Neural crest cell (in vitro differentiated cells): ENCODE results near the gene DNAJC18. TPM values are rescaled to one million over a fixed set of nuclear protein-coding genes. Genes with fewer than 3 reads are reported as not detected.
"Not testable (repeated sequence)": the region's sequence is repeated elsewhere in the genome, so short reads cannot be mapped to it uniquely, and the experiment has no call there.

Experiments used
- DNase-seq: peaks from one replicate; pipeline ENCODE4 v3.0.0; 2021; ENCODE audit warnings: low read depth, mixed read lengths, low spot score
- H3K27ac Mint-ChIP-seq: one replicate; pipeline ENCODE4 v1.8.0; 2021; ENCODE audit warnings: mild to moderate bottlenecking, mixed read lengths; ENCODE audit not compliant: unreplicated experiment
- H3K27me3 Mint-ChIP-seq: 2 replicates; pipeline ENCODE4 v1.8.0; 2021; ENCODE audit warnings: low read depth, mild to moderate bottlenecking, mixed read lengths
- H3K36me3 Mint-ChIP-seq: 2 replicates; pipeline ENCODE4 v1.8.0; 2021; ENCODE audit warnings: low read depth, mild to moderate bottlenecking, mixed read lengths
- H3K4me1 Mint-ChIP-seq: 2 replicates; pipeline ENCODE4 v1.8.0; 2021; ENCODE audit warnings: mixed read lengths
- H3K4me3 Mint-ChIP-seq: one replicate; pipeline ENCODE4 v1.8.0; 2021; ENCODE audit warnings: mild to moderate bottlenecking, mixed read lengths
- H3K9me3 Mint-ChIP-seq: 2 replicates; pipeline ENCODE4 v1.8.0; 2021; ENCODE audit warnings: mixed read lengths
- CTCF ChIP-seq: fragments of 200-600 bp; sonication (generic); conservative IDR thresholded peaks from 2 replicates; pipeline ENCODE4 v1.5.0; 2021; ENCODE audit warnings: antibody characterized with exemption, mild to moderate bottlenecking
- total RNA-seq: library from RNA; stranded (reverse); gene quantifications from 2 replicates; pipeline ENCODE4 v1.2.1, GENCODE V29; 2021

Gene DNAJC18
- total RNA-seq, 1 donor from 2014 or later = 27.9 TPM

DNA sequence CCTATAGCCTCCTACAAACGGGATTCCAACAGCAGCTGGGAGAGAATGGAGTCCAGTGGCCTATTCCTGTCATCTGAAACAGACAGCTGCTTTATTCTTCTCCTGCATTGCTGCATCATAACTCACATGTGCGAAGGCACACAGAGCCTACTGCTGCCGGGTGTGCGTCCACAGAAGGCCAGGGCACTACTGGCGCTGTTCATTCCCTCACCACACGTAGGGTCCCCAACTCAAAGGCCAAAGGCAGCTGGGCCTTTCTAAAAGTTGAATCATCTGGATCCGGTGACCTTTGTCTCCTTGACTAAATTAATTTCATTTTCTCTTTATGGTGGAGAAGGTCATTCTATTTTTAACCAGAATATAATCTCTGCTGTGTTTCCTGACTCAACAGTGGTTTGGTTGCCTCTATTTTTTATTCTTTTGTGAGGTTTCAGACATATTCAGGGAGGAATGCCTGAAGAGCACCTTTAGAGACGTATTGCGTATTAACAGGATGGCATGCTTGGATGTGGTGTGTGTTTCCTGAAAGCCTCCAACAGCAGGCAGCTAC lies 24.7 kb downstream of the DNAJC18 start:
- no peak for TF ChIP-seq CTCF
- no peaks in the 10 kb centered on the region for H3K4me1 Mint-ChIP-seq
- peaks cover 6% of the 10 kb centered on the region for H3K36me3 Mint-ChIP-seq
- H3K4me3 Mint-ChIP-seq = no peak overlapping the region
- H3K27me3 Mint-ChIP-seq = no peaks in the 10 kb centered on the region
- H3K9me3 Mint-ChIP-seq = no peaks in the 10 kb centered on the region
- no peak for DNase-seq
- H3K27ac Mint-ChIP-seq = no peak overlapping the region

GRCh38 chr5:139413963-139414362 lies 25.4 kb downstream of the DNAJC18 start:
- H3K9me3 Mint-ChIP-seq = no peaks in the 10 kb centered on the region
- H3K4me3 Mint-ChIP-seq = no peak overlapping the region
- no peaks in the 10 kb centered on the region for H3K27me3 Mint-ChIP-seq
- TF ChIP-seq CTCF = no peak
- no peaks in the 10 kb centered on the region for H3K4me1 Mint-ChIP-seq
- H3K36me3 Mint-ChIP-seq = peaks cover 4% of the 10 kb centered on the region
- no peak for DNase-seq
- no peak overlapping the region for H3K27ac Mint-ChIP-seq

DNA sequence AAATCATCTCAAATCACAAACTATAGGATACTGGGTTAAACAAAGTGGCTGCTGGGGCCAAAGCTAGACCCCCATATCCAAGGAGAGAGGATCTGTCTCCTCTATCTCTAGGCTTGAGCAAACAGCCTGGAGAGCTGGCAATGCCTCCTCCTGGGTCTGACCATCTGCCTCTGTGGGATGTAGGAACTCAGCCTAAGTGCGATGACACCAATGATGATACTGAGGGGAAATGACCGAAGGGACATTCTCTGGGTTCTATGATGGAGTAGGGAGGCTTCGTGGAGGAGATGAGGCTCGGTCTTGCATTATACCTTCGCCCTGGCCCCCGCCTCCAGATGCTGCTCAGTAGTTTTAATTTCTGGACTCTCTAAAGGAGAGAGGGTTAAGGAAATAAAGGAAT lies 26.2 kb downstream of the DNAJC18 start:
- no peak for TF ChIP-seq CTCF
- Mint-ChIP-seq H3K36me3 (no peaks in the 10 kb centered on the region), H3K4me1 (no peaks in the 10 kb centered on the region), H3K9me3 (no peaks in the 10 kb centered on the region), H3K4me3 (no peak overlapping the region), H3K27ac (no peak overlapping the region), H3K27me3 (no peaks in the 10 kb centered on the region)
- no peak for DNase-seq

- no peak for DNase-seq
- TF ChIP-seq CTCF = no peak
- no peaks in the 10 kb centered on the region for H3K4me1 Mint-ChIP-seq
- H3K27me3 Mint-ChIP-seq = no peaks in the 10 kb centered on the region
- no peaks in the 10 kb centered on the region for H3K9me3 Mint-ChIP-seq
- no peak overlapping the region for H3K4me3 Mint-ChIP-seq
- no peaks in the 10 kb centered on the region for H3K36me3 Mint-ChIP-seq
- H3K27ac Mint-ChIP-seq = no peak overlapping the region
Measured at GRCh38 chr5:139410993-139411828, 28.1 kb downstream of the DNAJC18 start.

GRCh38 chr5:139410121-139410992 lies 29.0 kb downstream of the DNAJC18 start:
- H3K27me3 Mint-ChIP-seq = no peaks in the 10 kb centered on the region
- H3K4me3 Mint-ChIP-seq = no peak overlapping the region
- H3K9me3 Mint-ChIP-seq = no peaks in the 10 kb centered on the region
- DNase-seq = no peak
- no peaks in the 10 kb centered on the region for H3K4me1 Mint-ChIP-seq
- no peaks in the 10 kb centered on the region for H3K36me3 Mint-ChIP-seq
- TF ChIP-seq CTCF = no peak
- no peak overlapping the region for H3K27ac Mint-ChIP-seq

DNA sequence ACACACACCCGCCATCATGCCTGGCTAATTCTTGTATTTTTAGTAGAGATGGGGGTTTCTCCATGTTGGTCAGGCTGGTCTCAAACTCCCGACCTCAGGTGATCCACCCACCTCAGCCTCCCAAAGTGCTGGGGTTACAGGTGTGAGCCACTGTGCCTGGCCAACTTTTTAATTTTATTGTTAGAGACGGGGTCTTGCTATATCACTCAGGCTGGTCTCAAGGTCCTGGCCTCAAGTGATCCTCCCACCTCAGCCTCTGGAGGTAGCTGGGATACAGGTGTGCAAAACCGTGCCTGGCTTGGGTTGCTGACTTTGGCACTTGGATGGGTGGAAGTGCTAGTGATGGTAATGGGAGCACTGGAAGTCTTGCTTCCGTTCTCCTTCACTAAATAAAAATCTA lies 30.2 kb downstream of the DNAJC18 start:
- not testable (repeated sequence) for H3K9me3 Mint-ChIP-seq, H3K27ac Mint-ChIP-seq, H3K4me1 Mint-ChIP-seq, H3K36me3 Mint-ChIP-seq, H3K4me3 Mint-ChIP-seq, H3K27me3 Mint-ChIP-seq, DNase-seq
